SW480 (cell line): Measurements from ENCODE around the gene TRAF7.

Experiments
- DNase-seq: peaks from one replicate; pipeline ENCODE4 v3.0.0-alpha.2; 2016; ENCODE audit warnings: low spot score

The TRAF7 gene

GRCh38 chr16:2165861-2166260 lies 10.3 kb downstream of the TRAF7 start:
- DNase-seq: no peak

DNA sequence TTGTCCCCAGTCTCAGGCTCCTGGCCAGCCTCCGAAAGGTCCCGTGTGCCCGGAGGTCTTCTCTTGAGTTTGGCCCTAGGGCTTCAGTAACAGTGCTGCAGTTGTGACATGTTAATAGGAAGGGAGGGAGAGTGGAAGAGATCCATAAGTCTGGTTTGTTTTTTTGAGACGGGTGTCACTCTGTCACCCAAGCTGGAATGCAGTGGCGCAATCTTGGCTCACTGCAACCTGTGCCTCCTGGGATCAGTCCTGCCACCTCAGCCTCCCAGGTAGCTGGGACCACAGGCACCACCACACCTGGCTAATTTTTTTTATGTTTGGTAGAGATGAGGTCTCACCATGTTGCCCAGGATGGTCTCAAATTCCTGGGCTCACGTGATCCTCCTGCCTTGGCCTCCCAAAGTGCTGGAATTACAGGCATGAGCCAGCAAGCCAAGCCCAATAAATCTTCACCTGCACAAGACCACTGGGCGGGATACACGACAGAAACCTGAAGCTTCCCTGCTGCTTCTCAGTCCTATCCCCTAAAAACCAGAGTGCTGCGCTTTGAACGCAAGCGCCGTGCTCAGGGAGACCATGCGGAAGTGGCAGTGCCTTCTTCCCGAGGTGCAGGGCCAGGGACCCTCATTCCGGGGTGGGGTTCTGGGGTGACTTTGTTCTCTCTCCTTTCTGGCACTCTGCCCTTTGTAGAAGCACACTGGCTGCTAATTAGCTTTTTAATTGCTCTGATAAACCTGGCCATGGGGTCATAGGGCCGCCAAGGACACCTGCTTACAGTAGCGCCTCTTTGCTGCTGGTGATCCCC lies 10.9 kb downstream of the TRAF7 start:
- DNase-seq: no peak

DNA sequence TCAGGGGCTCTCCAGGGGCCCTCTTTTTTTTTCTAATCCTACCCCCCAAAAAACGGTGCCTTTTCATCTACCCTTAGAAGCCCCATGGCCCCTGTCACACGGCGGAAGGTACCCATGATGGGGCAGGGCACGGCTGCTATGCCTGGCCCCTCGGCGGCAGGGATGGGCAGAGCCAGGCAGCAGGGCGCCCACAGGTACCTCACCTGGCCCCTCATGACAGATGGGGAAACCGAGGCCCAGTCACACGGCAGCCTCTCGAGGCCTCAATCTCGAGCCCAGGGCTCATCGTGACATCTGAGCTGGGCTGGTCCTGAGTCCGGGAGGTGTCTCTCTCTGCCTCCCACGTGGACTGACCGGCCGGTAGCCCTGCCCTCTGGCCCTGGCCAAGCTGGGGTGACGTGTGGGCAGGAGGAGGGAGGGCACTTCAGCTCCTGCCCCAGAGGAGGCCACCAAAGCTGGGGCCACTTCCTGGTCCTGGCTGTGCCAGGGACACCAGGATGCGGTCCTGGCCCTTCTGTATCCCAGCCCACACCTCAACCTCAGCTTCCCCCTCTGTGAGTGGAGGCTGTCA lies 11.6 kb downstream of the TRAF7 start:
- DNase-seq: no peak

- DNase-seq: no peak
These were observed 14.5 kb downstream of the TRAF7 start for GRCh38 chr16:2170080-2170479.

DNA sequence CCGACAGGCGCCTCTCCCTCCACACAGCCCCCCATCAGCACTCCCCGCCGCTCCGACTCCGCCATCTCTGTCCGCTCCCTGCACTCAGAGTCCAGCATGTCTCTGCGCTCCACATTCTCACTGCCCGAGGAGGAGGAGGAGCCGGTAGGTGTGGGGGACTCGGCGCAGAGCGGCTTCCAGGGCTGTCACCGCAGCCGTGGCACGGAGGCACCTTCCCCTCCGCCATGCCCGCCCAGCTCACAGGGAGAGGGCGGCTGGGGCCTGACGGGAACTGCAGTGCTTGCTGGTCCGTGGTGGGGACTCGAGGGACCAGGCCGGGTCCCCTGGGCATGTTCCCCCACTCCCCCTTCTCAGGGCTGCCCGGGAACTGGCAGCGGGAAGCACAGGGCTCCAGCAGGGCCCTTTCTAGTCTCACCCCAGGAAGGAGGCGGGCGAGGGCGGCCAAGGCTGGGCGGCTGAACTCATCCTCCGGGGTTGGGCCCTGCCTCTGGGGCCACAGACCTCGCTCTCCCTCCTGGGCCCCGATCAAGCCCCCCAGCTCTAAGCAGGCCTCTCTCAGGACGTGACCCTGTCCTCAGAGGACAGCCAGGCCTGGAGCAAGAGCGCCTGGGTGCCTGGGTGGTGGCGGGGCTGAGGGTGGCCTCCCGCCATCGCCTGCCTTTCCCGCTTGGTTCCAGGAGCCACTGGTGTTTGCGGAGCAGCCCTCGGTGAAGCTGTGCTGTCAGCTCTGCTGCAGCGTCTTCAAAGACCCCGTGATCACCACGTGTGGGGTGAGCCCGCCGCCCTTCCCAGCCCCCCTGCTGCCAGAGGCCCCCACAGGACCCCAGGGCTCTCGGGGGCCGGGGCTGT lies 15.2 kb downstream of the TRAF7 start:
- DNase-seq: no peak

DNA sequence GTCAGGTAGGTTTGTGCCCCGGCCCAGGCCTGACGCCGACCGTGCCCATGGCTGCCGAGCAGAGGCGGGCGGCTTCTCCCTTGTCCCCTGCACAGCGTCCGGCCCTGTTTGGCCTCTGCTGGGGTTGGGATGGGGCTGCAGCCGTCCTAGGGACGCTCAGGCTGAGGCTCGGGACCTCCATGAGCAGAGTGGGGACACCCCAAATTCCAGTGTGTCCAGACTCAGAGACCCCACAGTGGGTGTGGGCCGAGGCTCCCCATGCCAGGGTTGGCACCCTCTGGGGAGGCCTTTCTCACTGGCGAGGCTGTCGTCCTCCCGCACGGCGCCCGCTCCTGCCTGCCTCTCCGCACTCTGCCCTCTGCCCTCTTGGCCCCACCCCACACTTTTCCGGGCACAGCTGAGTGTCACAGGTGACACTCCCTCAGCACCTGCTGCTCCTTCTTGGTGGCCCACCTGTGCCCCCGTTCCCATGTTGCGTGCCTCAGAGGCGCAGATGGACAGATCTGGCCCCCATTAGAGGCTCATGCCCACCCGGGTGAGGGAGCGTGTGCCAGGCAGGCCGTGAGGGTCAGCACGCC lies 16.1 kb downstream of the TRAF7 start:
- no peak for DNase-seq

GRCh38 chr16:2172688-2173335 lies 17.2 kb downstream of the TRAF7 start:
- no peak for DNase-seq

DNA sequence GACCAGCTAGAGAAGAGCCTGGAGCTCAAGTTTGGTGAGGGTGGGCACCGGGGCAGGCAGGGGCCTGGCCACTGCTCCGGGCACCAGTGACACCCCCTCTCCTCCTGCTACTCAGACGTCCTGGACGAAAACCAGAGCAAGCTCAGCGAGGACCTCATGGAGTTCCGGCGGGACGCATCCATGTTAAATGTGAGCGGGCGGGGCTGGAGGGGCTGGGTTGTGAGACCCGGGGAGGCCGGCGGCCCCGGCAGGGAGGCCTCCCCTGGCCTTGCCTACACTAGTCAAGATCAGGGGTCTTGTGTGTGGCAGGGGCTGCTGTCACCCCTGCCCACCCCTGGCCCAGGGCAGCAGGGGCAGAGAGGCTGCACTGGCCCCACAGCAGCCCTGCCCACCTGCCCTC lies 17.8 kb downstream of the TRAF7 start:
- DNase-seq: no peak

DNA sequence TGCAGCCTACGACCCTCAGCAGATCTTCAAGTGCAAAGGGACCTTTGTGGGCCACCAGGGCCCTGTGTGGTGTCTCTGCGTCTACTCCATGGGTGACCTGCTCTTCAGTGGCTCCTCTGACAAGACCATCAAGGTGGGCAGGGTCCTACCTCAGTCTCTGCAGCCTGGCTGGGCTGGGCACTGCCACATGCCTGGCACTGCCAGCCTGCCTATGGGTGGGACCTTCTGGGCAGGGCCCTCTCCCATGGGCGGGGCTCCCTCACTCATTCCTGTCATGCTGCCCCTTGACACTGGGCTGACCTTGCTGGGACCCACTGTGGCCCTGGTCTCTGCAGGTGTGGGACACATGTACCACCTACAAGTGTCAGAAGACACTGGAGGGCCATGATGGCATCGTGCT lies 18.3 kb downstream of the TRAF7 start:
- no peak for DNase-seq

GRCh38 chr16:2174396-2175131 lies 19.0 kb downstream of the TRAF7 start:
- no peak for DNase-seq

- DNase-seq: no peak
These were observed 19.9 kb downstream of the TRAF7 start for GRCh38 chr16:2175454-2175853.

GRCh38 chr16:2176047-2176446 lies 20.5 kb downstream of the TRAF7 start:
- DNase-seq: no peak

GRCh38 chr16:2177101-2177500 lies 21.5 kb downstream of the TRAF7 start:
- no peak for DNase-seq

GRCh38 chr16:2177561-2177960 lies 22.0 kb downstream of the TRAF7 start:
- no peak for DNase-seq

DNA sequence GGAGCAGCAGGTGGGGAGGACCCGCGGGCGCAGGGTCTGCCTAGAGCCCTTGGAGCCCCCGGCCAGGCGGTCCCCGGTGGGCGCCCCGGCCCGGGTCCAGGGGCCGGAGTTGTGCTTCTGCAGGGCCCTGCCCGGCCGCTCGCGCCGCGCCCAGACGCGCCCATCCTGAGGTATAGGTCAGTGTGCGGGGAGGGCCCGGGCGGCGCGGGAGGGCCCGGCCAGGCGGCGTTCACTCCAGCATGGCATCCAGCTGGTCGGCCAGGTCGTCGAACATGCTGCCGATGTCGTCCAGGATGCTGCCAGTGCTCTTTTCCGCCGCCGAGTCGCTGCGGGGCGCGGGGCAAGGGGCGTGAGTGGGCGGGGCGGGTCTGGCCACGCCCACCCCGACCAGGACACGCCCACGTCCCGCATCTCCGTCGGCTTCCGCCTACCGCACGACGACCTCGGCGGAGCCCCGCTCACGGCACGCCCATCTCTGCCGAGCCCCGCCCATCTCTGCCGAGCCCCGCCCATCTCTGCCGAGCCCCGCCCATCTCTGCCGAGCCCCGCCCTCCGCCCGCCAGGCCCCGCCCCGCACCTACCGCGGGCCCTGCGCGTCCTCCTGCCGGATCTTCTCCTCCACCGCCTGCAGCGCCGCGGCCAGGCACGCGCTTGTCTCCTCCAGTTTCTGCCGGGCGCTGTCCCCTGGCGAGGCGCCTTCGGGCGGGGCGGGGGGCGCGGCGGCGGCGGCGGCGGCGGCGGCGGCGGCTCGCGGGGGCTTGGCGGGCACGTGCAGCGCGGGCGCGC lies 22.9 kb downstream of the TRAF7 start:
- no peak for DNase-seq

DNA sequence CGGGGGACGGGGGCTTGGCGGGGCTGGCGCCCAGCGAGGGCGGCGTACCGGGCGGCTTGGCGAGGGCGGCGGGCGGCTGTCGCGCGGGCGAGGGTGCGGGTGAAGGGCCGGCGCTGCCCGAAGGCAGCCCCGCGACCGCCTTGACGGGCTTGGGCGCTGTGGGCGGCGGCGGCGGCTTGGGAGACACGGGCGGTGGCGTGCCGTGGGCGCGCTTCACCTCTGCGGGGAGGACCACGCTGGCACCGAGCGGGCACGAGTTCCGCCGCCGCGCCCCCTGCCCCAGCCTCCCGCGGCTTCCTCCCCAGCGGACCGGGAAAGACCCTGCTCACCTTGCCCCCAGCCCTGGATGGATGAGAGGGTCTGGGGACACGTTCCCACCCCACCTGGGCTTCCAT lies 23.5 kb downstream of the TRAF7 start:
- DNase-seq: no peak

DNA sequence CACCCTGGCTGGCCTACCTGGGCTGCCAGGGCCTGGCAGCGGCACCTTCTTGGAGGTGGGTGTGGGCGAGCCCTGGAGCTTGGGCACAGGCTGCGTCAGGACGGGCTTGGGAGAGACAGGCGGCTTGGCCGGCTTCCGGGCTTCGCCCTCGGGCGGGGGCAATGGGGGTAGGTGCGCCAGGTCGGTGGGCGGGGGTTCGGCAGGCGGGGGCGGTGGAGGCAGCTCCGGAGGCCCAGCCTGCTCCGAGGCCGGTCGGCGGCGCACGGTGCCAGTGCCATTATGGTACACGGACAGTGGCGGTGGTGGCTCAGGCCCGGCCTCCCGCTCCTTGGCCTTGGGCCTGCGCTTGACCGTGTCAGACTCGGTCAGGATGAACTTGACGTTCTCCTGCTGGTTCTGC lies 24.0 kb downstream of the TRAF7 start:
- no peak for DNase-seq

GRCh38 chr16:2180461-2180860 lies 24.9 kb downstream of the TRAF7 start:
- DNase-seq: no peak

DNA sequence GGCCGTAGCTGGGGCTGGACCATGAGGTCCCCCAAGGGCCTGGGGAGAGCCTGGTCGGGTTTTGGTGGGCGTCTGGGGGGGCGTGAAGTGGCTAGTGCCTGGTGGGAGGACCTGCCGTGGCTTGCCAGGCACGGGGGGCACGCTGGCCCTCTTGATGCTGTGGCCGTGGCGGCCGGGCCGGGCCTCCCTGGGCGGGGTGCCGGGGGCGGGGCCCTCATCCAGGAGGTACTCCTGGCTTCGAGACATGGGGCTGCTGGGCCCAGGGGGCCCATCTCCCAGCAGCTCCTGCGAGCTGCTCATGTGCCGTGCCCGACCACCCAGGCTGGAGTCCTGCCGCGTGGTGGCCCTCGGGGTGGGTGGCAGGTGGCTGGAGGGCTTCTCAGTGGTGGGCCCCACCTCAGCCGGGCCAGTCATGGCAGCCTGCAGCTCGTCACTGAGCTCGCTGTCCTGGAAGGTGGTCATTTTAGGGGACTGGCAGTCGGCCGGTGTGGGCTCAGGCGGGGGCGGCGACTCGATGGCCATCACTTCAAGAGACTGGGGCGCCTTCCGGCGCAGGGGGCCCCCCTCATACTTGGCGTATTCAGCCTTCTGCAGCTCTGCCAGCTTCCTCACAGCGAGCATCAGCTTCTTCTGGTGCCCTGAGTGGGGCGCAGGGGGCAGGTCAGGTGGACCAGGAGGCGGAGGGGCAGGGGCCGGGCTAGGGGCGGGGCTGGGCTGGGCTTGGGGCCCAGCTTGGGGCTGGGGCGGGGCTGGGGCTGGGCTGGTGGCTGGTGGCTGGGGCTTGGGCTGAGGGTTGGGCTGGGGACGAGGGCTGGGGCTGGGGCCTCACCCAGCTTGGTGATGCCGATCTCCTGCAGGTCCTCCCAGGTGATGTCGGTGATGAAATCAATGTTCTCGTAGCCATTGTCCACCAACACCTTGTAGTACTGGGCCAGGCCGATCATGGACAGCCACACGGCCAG lies 25.7 kb downstream of the TRAF7 start:
- DNase-seq: no peak
